ENCODE data around the gene KIAA0319L.
"Not testable (repeated sequence)": the region's sequence is repeated elsewhere in the genome, so short reads cannot be mapped to it uniquely, and the experiment has no call there.

KIAA0319L gene

DNA sequence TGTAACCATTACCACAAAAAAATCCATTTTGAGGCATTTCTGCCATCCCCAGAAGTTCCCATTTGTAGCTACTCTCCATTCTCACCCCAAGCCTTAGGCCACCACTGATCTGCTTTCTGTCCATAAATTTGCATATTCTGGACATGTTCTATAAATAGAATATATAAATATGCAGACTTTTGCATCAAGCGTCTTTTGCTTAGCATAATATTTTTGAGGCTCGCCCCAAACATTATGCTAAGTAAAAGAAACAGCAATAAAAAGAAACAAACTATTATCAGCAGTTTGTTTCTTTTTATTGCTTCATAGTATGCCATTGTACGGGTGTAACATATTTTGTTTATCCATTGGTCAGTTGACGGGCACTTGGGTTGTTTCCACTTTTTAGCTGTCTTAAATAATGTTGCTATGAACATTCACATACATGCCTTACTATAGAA lies 23.8 kb upstream of the KIAA0319L start:
- no peak for DNase-seq (ENCODE audit: low spot score)
- Histone ChIP-seq H3K27ac (no peak overlapping the region), H3K4me3 (no peak overlapping the region)
- TF ChIP-seq, protein P1, sequence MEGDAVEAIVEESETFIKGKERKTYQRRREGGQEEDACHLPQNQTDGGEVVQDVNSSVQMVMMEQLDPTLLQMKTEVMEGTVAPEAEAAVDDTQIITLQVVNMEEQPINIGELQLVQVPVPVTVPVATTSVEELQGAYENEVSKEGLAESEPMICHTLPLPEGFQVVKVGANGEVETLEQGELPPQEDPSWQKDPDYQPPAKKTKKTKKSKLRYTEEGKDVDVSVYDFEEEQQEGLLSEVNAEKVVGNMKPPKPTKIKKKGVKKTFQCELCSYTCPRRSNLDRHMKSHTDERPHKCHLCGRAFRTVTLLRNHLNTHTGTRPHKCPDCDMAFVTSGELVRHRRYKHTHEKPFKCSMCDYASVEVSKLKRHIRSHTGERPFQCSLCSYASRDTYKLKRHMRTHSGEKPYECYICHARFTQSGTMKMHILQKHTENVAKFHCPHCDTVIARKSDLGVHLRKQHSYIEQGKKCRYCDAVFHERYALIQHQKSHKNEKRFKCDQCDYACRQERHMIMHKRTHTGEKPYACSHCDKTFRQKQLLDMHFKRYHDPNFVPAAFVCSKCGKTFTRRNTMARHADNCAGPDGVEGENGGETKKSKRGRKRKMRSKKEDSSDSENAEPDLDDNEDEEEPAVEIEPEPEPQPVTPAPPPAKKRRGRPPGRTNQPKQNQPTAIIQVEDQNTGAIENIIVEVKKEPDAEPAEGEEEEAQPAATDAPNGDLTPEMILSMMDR (IDR thresholded peaks at IDR 0.05), result no peak

- Histone ChIP-seq H3K4me3 (peak overlapping the region; percentile 69), H3K27ac (no peak overlapping the region)
- no peak for DNase-seq (ENCODE audit: low spot score)
- TF ChIP-seq, protein P1 (IDR thresholded peaks at IDR 0.05), result no peak
Observed at GRCh38 chr1:35577071-35577998, 20.1 kb upstream of the KIAA0319L start.

GRCh38 chr1:35576766-35577070 lies 19.5 kb upstream of the KIAA0319L start:
- DNase-seq (ENCODE audit: low spot score), result not testable (repeated sequence)
- peak overlapping the region; percentile 69 for H3K4me3 ChIP-seq

DNA sequence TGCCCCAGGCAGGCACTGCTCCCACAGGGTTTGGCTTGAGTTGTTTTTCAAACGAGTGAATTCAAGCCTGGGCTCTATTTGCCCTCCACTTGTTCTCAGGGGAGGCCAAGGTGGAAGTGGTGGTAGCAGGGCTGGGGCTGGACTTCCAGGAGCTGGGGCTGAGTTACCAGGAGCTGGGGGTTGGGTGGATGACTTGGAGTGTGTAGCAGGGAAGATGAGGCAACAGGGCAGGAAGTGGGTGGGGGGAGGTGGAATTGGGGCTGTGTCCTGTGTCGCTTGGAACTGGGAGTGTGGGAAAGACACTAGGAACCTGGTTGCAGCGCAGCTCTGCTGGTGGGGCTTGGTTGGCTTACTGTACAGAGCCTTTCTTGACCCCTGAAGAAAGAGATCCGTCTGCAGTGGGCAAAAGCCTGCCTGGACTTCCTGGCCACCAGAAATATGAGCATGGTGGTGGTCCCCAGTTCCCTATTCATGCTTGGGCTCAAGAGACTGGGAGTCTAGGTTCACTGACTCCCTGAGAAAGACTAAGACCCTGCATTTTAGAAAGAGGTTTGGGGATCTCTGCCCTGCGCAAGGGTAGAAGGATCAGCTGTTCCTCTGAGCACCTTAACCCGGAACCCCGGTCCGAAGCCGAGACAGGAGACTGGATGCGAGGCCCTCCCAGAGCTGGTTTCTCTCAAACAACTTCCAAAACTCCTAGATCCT lies 19.0 kb upstream of the KIAA0319L start:
- peak overlapping the region; percentile 69 for H3K4me3 ChIP-seq
- TF ChIP-seq, protein P1 (IDR thresholded peaks at IDR 0.05), result no peak
- no peak for DNase-seq (ENCODE audit: low spot score)
- no peak overlapping the region for H3K27ac ChIP-seq

More at GRCh38 chr1:35576766-35577070, 19.5 kb upstream of the KIAA0319L start:
- H3K27ac ChIP-seq, result not testable (repeated sequence)

GRCh38 chr1:35575416-35575958 lies 18.3 kb upstream of the KIAA0319L start:
- no peak overlapping the region for H3K27ac ChIP-seq
- no peak for DNase-seq (ENCODE audit: low spot score)
- TF ChIP-seq, protein P1 (IDR thresholded peaks at IDR 0.05), result no peak

DNA sequence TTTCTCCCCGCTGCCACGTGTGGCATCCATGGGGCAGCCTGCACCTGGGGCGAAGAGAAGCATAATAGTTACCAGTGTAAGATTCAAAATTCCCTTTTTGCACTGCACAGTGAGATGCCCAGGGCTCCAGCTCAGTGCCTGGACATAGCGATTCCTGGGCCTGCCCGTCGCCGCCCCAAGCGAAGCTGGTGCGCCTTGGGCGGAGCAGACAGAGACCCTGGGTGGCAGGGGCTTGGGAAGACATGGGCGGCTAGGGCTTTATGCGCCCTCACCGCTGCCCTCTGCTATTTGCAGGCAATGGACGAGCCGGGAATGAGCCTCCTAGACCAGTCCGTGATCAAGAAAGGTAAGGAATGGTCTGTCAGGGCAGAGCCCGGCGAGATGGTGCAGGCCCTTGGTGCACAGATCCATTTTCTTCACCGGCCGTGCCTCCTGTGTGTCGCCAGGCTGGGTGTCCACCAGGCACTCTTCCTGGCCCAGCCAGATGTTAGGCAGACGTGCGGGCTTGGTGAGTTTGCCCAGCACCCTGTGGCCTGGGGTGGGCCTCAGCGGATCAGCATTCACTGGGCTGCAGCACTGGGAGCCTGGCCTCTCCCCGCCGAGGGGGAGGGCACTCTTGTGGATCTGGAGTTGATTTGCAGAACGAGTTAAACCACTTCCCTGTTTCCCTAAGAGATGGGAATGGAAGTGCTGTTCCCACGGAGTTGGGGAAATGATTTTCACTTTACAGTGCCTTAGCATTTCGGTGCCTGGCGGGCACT lies 17.6 kb upstream of the KIAA0319L start:
- no peak for DNase-seq (ENCODE audit: low spot score)
- no peak overlapping the region for H3K4me3 ChIP-seq
- TF ChIP-seq, protein P1 (IDR thresholded peaks at IDR 0.05), result no peak
- no peak overlapping the region for H3K27ac ChIP-seq

More at GRCh38 chr1:35575416-35575958, 18.3 kb upstream of the KIAA0319L start:
- H3K4me3 ChIP-seq, result no peak overlapping the region

Measured in coronary artery (tissue), 2 donors.